ENCODE measurements around the gene JMJD1C.

Gene JMJD1C

DNA sequence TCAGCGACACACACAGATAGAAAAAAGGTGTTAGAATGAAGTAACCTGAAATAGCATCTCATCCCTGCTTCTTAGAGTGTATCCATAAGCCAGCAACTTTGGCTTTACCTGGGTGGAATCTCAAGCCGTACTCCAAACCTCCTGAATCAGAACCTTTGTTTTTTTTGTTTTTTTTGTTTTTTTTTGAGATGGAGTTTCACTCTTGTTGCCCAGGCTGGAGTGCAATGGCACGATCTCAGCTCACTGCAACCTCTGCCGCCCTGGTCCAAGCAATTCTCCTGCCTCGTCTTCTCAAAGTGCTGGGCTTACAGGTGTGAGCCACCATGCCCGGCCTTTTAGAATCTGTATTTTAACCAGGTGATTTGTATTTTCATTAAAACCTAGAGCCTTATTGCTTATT lies 323.6 kb downstream of the JMJD1C start:
- DNase-seq (ENCODE audit: low read depth in 4 of 4, low spot score in 1 of 4), result no peak

DNA sequence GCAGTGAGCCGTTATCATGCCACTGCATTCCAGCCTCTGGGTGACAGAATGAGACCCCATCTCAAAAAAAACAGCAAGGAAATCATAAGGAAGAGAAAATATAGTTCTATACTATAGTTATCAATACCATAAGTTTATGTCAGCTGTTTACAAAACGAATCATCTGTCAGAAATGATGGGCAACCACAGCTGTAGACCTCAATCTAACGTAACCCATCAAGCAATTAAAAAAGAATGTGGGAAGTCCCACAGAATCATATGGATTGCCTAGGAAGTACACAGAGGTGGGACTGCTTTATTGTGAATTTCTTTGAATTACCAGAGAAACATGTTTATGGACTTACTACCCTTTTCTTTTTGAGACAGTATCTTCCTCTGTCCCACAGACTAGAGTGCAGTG lies 325.7 kb downstream of the JMJD1C start:
- DNase-seq (ENCODE audit: low read depth in 4 of 4, low spot score in 1 of 4), result no peak

DNA sequence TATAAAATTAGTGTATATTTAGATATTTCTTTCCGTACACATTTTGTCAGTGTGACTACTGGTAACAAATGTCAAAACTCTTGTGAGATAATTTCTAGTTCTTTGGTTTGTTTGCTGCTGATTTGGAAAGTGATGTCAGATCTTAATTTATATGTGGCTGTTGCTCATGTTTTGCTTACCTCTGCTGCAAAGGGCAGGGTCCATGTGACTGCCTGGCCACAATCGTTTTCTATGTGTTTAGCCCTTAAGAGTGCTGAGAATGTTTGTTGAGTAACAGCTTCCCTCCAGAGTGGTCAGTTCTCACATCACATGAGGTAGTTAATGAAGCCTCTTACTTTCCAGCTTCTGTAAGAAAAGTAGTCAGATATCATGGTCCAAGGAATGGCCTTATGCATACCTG lies 328.5 kb downstream of the JMJD1C start:
- no peak for DNase-seq (ENCODE audit: low read depth in 4 of 4, low spot score in 1 of 4)

- DNase-seq (ENCODE audit: low read depth in 4 of 4, low spot score in 1 of 4), result no peak
Measured at GRCh38 chr10:63133821-63134557, 331.8 kb downstream of the JMJD1C start.

- DNase-seq (ENCODE audit: low read depth in 4 of 4, low spot score in 1 of 4), result peak; percentile 89 to 97 (median 94)
Measured at GRCh38 chr10:63133056-63133820, 332.5 kb downstream of the JMJD1C start, which contains the start of gene NRBF2. Gene NRBF2 (plus strand): TSS chr10:63133328. CDS start chr10:63133471, 143 bp downstream.

DNA sequence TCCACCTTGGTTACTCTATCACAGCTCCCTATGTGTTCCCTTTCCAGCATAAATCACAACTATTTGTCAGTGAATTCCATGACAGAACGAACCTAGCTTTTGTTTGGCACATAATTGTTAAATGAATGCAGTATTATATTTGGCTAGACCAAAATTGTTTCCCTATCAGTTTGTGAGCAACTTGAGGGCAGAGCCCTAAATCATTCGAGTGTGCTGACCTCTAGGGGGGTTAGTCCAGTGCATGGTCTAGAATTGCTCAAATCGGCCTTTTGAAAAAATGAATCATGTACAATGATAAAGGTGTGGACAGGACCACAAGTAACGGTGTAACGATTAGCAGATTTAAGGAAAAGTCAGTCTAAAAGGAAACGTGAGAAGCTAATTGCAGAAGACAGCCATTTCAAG lies 333.1 kb downstream of the JMJD1C start:
- DNase-seq (ENCODE audit: low read depth in 4 of 4, low spot score in 1 of 4), result no peak

GRCh38 chr10:63129888-63130287 lies 335.9 kb downstream of the JMJD1C start:
- no peak for DNase-seq (ENCODE audit: low read depth in 4 of 4, low spot score in 1 of 4)

GRCh38 chr10:63128443-63128842 lies 337.3 kb downstream of the JMJD1C start:
- DNase-seq (ENCODE audit: low read depth in 4 of 4, low spot score in 1 of 4), result no peak

DNA sequence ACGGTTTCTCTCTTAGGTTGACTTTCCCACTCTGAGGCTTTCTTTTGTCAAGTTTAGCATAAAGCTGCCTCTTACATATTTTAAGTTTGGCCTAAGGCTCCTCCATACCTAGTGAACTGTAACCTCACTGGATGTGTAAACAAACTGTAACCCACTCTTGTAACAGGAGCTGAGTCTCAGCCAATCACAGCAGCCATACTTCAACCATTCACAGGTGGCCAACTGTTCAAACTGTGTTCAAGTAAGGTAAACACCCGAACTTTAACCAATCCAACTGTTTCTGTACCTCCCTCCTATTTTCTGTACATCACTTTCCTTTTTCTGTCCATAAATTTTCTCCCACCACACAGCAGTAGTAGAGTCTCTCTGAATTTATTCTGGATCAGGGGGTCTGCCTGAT lies 340.3 kb downstream of the JMJD1C start:
- no peak for DNase-seq (ENCODE audit: low read depth in 4 of 4, low spot score in 1 of 4)

- DNase-seq (ENCODE audit: low read depth in 4 of 4, low spot score in 1 of 4), result no peak
Measured at GRCh38 chr10:63123727-63124362, 341.9 kb downstream of the JMJD1C start.

GRCh38 chr10:63120554-63120953 lies 345.2 kb downstream of the JMJD1C start:
- DNase-seq (ENCODE audit: low read depth in 4 of 4, low spot score in 1 of 4), result no peak

- DNase-seq (ENCODE audit: low read depth in 4 of 4, low spot score in 1 of 4), result no peak
Measured at GRCh38 chr10:63119041-63119440, 346.7 kb downstream of the JMJD1C start.
